Thyroid gland (tissue), 4 donors: ENCODE data around the gene SPHK1. TPM values are rescaled to one million over a fixed set of nuclear protein-coding genes. Genes with fewer than 3 reads are reported as not detected.

Experiments
- DNase-seq, 2 donors: peaks; one replicate each; pipeline ENCODE4 v3.0.0-alpha.2; 2019
- H3K27ac ChIP-seq, 3 donors: fragments of 200-600 bp; sonication (generic); 1 replicate in 2 of 3; 2 replicates in 1 of 3; pipeline ENCODE4 v1.5.1; 2016 to 2019; ENCODE audit warnings: mild to moderate bottlenecking in 1 of 3, moderate library complexity in 1 of 3
- H3K27me3 ChIP-seq: fragments of 200-600 bp; sonication (generic); one replicate; pipeline ENCODE4 v1.5.1; 2019
- H3K36me3 ChIP-seq, 2 donors: fragments of 200-600 bp; sonication (generic); one replicate each; pipeline ENCODE4 v1.5.1; 2016 to 2019
- H3K4me1 ChIP-seq, 2 donors: fragments of 200-600 bp; sonication (generic); one replicate each; pipeline ENCODE4 v1.5.1; 2017 to 2019
- H3K4me3 ChIP-seq, 3 donors: fragments of 200-600 bp; sonication (generic); replicated peaks in 1 of 3; 1 replicate in 2 of 3; 2 replicates in 1 of 3; pipeline ENCODE4 v1.5.1; 2016; ENCODE audit warnings: mild to moderate bottlenecking in 1 of 3
- H3K9me3 ChIP-seq: fragments of 200-600 bp; sonication (generic); one replicate; pipeline ENCODE4 v1.5.1; 2017
- POLR2A ChIP-seq, 2 donors: fragments of 450-650 bp; IDR thresholded peaks; one replicate each; pipeline ENCODE4 v1.6.1; 2017; ENCODE audit warnings: antibody characterized with exemption in 2 of 2, mild to moderate bottlenecking in 2 of 2, moderate library complexity in 1 of 2
- WGBS, 2 donors: methylation state at CpG; one replicate each; pipeline ENCODE4 v1.1.5; 2017; 5-methylcytosine and 5-hydroxymethylcytosine counted together
- intact Hi-C: fragments of 100-400 bp; cut with DNase I; formaldehyde crosslinking; loops from one replicate; pipeline ENCODE4 v1.15.1; 2023
- total RNA-seq, 4 donors: library from RNA; depleted of rRNA; stranded (reverse); fragments of >200 nt; gene quantifications; one replicate each; pipeline ENCODE4 v1.2.3, GENCODE V29; 2016
- TF ChIP-seq, protein P1 (sequence below), 6 experiments: fragments of 200-600 bp in 3 of 6; fragments of 450-650 bp in 3 of 6; sonication (generic) in 3 of 6; IDR thresholded peaks; one replicate each; pipeline ENCODE4 v1.5.1; 2016 to 2019; ENCODE audit warnings: antibody characterized with exemption in 6 of 6, mild to moderate bottlenecking in 2 of 6, inconsistent platforms in 1 of 6, moderate library complexity in 1 of 6

SPHK1 gene
- total RNA-seq, 4 donors from 2014 or later = 8.5 to 24.5 (median 13.8) TPM

DNA sequence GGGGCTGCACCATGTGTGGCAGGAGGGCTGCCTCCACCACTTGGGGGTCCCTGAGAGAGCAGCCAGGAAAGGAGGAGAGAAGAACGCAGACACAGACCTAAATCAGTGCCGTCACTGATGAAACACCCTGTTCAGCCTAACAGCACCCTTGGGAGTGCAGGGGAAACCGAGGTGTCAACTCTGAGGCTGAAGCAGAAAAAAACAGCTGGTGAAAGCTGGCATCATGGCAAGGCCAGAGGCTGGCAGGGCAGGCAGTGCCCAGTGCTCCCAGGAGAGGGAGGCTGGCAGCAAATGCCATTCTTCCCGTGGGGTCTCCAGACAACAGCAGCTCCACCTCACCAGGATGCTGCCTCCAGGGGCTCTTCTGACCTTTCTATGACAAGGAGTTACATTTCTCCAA, 23.1 kb downstream of the SPHK1 start:
- 90 to 92% methylated on average over 4 of the region's 4 CpGs for WGBS, 2 donors
- intact Hi-C loops = loop anchor here (5.0 to 10.0 kb wide), 3 partner anchors 50 to 283 kb away; no protein-coding TSS in a partner anchor
- no peaks in the 10 kb centered on the region for H3K27me3 ChIP-seq
- H3K27ac ChIP-seq = no peak overlapping the region
- H3K9me3 ChIP-seq = no peaks in the 10 kb centered on the region
- TF ChIP-seq, protein P1, sequence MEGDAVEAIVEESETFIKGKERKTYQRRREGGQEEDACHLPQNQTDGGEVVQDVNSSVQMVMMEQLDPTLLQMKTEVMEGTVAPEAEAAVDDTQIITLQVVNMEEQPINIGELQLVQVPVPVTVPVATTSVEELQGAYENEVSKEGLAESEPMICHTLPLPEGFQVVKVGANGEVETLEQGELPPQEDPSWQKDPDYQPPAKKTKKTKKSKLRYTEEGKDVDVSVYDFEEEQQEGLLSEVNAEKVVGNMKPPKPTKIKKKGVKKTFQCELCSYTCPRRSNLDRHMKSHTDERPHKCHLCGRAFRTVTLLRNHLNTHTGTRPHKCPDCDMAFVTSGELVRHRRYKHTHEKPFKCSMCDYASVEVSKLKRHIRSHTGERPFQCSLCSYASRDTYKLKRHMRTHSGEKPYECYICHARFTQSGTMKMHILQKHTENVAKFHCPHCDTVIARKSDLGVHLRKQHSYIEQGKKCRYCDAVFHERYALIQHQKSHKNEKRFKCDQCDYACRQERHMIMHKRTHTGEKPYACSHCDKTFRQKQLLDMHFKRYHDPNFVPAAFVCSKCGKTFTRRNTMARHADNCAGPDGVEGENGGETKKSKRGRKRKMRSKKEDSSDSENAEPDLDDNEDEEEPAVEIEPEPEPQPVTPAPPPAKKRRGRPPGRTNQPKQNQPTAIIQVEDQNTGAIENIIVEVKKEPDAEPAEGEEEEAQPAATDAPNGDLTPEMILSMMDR (IDR thresholded peaks at IDR 0.05) = no peak
- TF ChIP-seq POLR2A (IDR thresholded peaks at IDR 0.05) = no peak
- no peak overlapping the region for H3K4me3 ChIP-seq
- H3K36me3 ChIP-seq = peaks cover 10 to 11% of the 10 kb centered on the region in 2 donors
- DNase-seq = no peak
- peaks cover 34 to 43% of the 10 kb centered on the region in 2 donors for H3K4me1 ChIP-seq

DNA sequence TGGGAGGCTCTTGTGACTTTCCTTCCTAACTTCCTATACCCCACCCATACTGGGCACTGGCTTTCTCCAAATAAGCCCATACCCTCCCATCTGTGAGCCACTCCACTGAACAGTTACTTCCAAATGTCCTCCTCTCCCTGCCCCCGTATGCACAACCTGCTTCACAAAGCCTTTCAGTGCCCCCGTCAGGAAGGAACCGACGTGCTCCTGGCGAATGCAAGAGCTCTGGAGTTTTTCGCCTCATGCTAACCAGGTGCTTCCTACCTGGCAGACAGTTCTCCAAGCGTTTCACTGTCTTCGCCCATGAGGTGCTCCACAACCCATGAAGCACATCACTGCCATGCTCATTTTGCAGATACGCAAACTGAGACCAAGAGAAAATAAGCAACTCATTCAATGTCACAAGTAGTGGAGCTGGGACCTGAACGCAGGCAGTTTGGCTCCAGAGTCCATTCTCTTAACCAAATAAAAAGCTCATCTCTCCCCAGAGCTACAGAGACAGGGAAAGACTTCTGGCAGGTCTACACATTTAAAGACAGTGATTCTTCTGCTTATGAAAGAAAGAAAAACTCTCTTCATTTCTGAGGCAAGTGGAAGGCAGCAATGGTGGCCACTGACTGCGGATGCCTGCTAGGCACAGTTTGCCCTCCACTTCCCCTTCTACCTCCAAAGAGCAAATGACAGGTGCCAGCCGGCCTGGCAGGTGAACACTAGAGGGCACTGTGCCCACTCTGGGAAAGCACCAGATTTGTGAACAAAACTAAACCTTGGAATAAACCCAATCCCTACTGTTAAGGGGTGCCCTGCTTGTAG, 23.8 kb downstream of the SPHK1 start:
- DNase-seq = peak; percentile 84 to 88
- WGBS, 2 donors = 72 to 75% methylated on average over 12 of the region's 12 CpGs
- intact Hi-C loops = loop anchor here (5.0 to 10.0 kb wide), 3 partner anchors 49 to 283 kb away; no protein-coding TSS in a partner anchor

DNA sequence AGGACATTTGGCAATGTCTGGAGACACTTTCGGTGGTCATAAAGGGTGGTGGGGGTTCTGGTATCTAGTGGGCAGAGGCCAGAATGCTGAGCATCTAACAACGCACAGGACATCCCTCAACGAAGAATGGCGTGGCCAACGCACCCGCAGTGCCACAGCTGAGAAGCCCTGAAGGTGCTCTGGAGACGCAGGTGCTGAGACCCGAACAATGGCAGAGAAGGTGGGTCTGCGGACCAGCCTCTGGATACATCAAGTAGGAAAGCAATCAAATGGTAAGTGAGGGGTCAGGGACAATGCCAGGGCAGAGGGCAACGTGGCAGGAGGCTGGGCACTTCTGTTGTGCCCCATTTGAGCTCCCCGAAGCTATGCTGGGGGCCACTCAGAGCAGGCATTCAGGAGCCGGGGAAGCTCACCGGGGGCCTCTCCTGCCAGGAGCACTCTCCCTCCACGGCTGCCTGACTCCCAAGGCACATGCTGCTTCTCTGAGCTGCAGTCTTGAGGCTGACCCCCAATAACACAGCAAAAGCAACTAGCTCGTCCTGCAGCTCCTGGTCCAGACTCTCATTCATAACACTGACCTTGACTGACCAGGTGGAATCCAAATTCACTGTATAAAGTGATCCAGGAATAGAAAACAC, 26.0 kb downstream of the SPHK1 start:
- peak; percentile 92 for DNase-seq
- H3K27me3 ChIP-seq = no peaks in the 10 kb centered on the region
- H3K4me1 ChIP-seq = peaks cover 48 to 62% of the 10 kb centered on the region in 2 donors
- no peaks in the 10 kb centered on the region for H3K9me3 ChIP-seq
- no peak overlapping the region for H3K4me3 ChIP-seq
- 45 to 58% methylated on average over 14 to 15 of the region's 15 CpGs for WGBS, 2 donors
- no peak for TF ChIP-seq POLR2A (IDR thresholded peaks at IDR 0.05)
- TF ChIP-seq, protein P1 (IDR thresholded peaks at IDR 0.05) = no peak
- no peaks in the 10 kb centered on the region for H3K36me3 ChIP-seq
- peak overlapping the region; percentile 51 to 82 (median 76) for H3K27ac ChIP-seq
- intact Hi-C loops = loop anchor here (5.0 kb wide), 1 partner anchor 37 kb away; no protein-coding TSS in a partner anchor

More for the DNA sequence above, 23.8 kb downstream of the SPHK1 start:
- no peak overlapping the region for H3K27ac ChIP-seq
- no peak for TF ChIP-seq POLR2A (IDR thresholded peaks at IDR 0.05)
- TF ChIP-seq, protein P1 (IDR thresholded peaks at IDR 0.05) = peak; percentile 59 to 87 (median 80)
- no peak overlapping the region for H3K4me3 ChIP-seq
- H3K9me3 ChIP-seq = no peaks in the 10 kb centered on the region
- peaks cover 4 to 8% of the 10 kb centered on the region in 2 donors for H3K36me3 ChIP-seq
- no peaks in the 10 kb centered on the region for H3K27me3 ChIP-seq
- H3K4me1 ChIP-seq = peaks cover 34 to 43% of the 10 kb centered on the region in 2 donors

DNA sequence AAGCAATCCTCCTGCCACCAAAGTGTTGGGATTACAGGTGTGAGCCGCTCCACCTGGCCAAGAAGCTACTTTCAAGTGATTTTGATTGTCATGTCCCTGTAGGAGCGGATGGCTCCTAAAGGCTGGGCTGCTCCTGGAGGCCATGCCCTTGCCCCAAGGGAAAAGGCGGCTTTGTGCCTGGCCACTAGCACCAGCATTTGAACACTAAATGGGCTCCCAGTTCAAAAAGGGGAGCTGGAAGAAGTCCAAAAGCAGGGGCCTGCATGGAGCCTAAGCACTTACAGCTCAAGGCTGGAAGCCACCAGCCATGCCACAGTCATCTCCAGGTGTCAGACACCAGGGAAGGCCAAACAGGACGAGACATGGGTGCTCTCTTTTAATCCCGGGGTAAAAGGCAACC, 26.8 kb downstream of the SPHK1 start:
- H3K36me3 ChIP-seq = no peaks in the 10 kb centered on the region
- peak; percentile 39 to 41 for DNase-seq
- intact Hi-C loops = loop anchor here (5.0 kb wide), 1 partner anchor 36 kb away; no protein-coding TSS in a partner anchor
- H3K27me3 ChIP-seq = no peaks in the 10 kb centered on the region
- 55 to 70% methylated on average over 5 of the region's 5 CpGs for WGBS, 2 donors
- H3K4me3 ChIP-seq = no peak overlapping the region
- TF ChIP-seq POLR2A (IDR thresholded peaks at IDR 0.05) = no peak
- TF ChIP-seq, protein P1 (IDR thresholded peaks at IDR 0.05) = no peak
- H3K9me3 ChIP-seq = no peaks in the 10 kb centered on the region
- H3K27ac ChIP-seq = peak overlapping the region; percentile 69 to 82 (median 76)
- H3K4me1 ChIP-seq = peaks cover 48 to 58% of the 10 kb centered on the region in 2 donors
